HG02763 (cell line): ENCODE data around the gene FUT1.

ENCODE experiments used
- ATAC-seq: cut with Tn5 transposase; IDR thresholded peaks from one replicate; pipeline ENCODE4 v1.9.1; 2021; ENCODE audit warnings: mild to moderate bottlenecking, moderate library complexity; ENCODE audit not compliant: unreplicated experiment

Gene FUT1

DNA sequence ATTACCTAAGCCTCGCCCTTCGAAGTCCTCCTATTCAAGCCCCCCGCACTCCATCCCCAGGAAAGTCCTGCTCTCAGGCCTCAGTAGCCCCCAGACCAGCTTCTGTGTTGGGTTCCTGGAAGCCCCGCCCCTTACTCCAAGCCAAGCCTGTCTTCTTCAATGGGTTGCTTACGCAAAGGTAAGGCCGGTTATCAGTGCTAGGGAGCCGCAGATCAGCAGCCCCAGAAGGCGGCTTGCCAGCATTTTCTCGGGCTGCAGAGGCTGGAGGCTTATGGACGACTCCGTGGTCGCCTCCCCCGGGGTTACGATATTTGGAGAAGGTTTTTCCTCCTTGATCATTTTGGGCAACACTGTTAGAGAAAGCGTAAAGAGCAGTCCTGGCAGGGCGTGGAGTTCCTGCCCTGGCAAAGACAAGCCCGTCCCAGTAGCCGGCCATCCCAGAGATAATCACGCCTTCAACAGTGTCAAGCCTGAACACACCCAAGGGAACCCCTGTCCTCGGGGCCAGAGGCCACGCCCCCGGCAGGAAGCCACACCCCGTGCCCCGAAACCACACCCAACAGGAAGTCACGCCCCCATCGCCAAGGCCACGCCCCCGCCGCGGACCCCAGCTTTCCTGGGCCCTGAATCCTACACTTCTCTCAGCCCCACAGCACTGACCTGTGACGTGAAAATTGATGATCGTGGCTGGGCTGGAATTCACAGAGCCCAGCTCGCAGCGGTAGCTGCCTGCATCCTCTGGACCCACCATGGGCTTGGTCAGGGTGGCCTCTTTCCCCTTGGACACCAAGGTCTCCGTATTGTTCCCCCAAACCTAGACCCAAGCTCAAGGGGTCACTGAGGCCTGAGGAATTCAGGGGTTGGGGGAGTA lies 11.1 kb downstream of the FUT1 start:
- ATAC-seq: no peak

DNA sequence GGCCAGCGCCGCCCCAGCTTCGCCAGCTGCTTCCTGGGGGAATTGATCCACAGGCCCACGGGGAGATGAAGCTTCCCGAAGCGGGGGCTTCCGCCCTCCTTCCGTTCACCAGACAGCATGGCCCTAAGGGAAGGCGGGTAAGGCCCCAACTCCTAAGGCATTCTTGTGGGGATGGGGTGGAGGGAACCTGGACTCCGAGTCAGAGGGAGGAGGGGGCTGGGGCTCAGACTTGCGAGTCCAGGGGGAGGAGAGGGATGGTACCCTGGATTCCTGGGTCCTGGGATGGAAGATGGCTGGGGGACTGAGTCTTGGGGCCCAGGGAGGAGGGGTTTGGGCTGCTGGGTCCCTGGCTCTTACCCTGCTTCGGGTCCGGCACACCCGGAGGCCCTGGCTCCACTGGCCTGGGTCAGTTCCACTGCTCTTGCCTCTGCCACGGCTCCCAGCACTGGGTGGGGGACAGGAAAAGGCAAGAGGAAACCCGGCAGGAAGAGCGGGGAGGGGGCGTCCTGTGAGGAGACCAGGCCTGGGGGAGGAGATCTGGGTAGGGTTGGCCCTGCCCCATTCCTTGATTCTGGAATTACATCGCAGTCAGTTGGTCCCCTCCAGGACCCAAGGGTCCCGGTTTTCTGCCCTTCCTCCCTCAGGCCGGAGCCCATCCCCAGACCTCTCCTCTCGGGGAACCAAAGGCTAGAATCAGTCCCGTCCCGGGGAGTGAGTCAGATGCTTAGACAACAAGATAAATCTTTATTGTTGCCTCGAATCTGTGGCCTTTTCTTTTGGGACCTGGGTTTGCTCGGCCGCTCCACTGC lies 12.1 kb downstream of the FUT1 start, which contains the start of gene RASIP1:
Gene RASIP1 (minus strand): TSS at position 447 of the 809 bp plus-strand sequence. CDS start 328 bp downstream, at position 119.
- ATAC-seq: no peak

GRCh38 chr19:48739404-48740163 lies 12.9 kb downstream of the FUT1 start:
- no peak for ATAC-seq

- ATAC-seq: peak; percentile 77
These were observed 13.7 kb downstream of the FUT1 start for GRCh38 chr19:48738557-48739403.

- ATAC-seq: no peak
These were observed 15.0 kb downstream of the FUT1 start for GRCh38 chr19:48737360-48737998.

- ATAC-seq: no peak
These were observed 17.3 kb downstream of the FUT1 start for GRCh38 chr19:48735031-48735615.

DNA sequence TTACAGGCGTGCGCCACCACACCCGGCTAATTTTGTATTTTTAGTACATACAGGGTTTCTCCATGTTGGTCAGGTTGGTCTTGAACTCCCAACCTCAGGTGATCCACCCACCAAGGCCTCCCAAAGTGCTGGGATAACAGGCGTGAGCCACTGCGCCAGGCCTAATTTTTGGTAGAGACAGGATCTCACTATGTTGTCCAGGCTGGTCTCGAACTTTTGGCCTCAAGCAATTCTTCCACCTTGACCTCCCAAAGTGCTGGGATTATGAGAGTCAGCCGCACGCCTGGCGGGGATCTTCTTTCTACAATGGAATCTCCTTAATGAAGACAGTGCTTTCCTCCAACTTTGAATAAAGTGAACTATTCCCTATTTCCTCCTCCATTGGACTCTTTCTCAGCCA lies 17.8 kb downstream of the FUT1 start:
- no peak for ATAC-seq

- ATAC-seq: no peak
These were observed 21.0 kb downstream of the FUT1 start for GRCh38 chr19:48731452-48731851.

GRCh38 chr19:48728911-48729664 lies 23.4 kb downstream of the FUT1 start:
- no peak for ATAC-seq

DNA sequence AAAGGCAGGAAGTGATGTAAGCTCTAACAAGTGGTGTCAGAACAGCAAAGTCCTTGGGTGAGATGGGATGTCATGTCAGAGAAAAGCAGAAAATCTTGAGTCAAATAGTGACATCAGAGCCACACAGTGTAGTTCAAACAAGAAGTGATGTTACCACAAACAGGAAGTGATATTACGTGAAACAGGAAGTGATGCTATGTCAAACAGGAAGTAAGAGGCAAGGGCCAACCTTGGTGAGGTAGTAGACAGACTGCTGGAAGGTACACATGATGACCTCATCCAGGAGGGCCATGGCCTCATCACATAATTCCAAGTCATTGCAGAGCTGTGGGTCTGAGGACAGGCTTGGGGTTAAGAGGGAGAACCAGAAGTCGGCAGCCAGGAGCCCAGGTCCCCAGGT lies 25.9 kb downstream of the FUT1 start:
- ATAC-seq: no peak

DNA sequence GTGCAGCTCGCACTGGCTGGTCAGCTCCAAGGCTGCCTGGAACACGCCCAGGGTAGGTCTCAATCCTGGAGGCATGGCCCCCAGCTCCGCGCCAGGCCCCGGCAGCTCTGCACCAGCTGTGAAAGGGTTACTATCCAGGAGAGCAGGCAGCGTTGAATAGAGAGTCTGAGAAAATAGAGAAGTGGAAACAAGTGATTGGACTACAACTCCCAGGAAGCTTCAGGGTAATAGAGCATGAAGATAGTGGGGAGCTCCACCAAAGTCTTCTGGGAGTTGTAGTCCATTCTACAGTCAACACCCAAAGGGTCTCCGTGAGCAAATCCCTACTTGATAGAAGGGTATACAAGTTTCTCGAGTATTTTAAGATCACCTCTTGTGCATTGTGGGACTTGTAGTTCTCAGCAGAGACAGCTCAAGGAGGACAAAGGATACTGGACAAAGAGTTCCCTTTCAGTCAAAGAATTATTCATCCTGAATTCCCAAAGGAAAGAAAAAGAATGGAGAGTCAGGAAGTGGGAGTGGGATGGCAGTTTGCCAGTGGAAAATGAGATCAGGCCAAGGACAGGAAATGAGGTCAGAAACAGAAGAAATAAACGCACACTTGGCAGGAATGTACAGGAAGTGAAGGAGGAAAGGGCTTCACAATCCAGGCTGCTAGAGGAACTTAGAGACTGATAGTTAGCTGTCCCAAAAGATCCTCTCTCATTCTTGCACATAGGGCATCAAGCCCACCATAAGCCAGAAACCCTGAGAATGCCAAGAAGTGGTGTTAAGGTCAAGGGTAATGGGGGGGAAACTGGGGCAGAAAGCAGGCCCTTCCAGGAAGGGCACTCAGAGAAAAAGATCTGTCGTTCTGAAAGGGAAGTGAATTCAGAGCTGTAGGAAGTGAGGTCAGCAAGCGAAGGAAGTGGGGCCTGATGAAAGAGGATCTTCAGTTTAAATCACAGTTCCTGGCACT lies 27.4 kb downstream of the FUT1 start:
- no peak for ATAC-seq

DNA sequence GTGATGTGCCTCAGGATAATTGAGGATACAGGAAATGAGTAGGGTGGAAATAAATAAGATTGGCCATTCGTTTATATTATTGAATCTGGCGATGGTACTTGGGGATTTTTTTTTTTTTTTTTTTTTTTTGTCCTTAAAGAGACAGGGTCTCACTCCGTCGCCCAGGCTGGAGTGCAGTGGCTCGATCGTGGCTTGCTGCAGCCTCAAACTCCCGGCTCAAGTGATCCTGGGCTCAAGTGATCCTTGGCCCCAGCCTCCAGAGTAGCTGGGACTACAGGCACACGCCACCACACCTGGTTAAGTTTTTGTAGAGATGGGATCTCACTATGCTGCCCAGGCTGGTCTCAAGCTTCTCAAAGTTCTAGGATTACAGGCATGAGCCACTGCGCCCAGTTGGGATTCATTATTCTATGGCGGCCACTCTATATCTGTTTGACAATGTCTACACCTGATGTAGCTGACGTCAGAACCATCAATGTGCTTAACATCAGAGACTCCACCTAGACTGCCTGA lies 30.2 kb downstream of the FUT1 start:
- no peak for ATAC-seq

- peak; percentile 85 for ATAC-seq
These were observed 31.7 kb downstream of the FUT1 start for GRCh38 chr19:48720613-48721296.

- no peak for ATAC-seq
These were observed 32.2 kb downstream of the FUT1 start for GRCh38 chr19:48720251-48720612.

- ATAC-seq: no peak
These were observed 32.9 kb downstream of the FUT1 start, which contains the start of gene MAMSTR for GRCh38 chr19:48719263-48720171. Gene MAMSTR (minus strand): TSS chr19:48719725. CDS start chr19:48719031, 694 bp downstream.
